Measurements from ENCODE around the gene TOM1L1.

The TOM1L1 gene

DNA sequence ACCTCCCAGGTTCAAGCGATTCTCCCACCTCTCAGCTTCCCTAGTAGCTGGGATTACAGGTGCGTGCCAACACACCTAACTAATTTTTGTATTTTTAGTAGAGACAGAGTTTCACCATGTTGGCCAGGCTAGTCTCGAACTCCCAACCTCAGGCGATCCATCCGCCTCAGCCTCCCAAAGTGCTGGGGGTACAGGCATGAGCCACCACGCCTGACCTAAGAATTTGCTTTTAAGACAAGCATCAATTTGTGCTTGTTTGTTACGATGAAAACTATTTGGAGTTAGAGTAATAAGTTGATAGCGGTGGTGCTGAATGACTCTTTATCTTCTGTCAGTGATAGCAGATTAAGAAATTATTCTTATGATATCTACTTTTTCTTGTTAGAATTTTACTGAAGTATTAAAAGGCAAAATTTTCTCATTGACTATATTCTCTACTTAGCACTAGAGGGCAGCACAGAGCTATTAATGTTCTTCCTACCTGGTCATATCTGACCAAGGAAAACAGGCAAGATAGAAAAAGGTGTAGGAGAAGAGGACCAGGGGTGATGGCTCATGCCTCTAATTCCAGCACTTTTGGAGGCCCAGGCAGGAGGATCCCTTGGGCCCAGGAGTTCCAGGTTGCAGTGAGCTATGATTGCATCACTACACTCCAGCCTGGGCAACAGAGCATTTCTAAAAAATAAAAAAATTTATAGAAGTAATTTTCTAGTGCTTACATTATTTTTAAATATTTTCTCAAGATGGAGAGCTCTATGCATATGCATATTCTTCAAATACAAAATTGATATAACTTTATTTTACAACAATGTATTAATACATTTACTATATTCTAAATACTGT lies 92.4 kb downstream of the TOM1L1 start:
- DNase-seq (ENCODE audit: low read depth in 2 of 2): no peak

DNA sequence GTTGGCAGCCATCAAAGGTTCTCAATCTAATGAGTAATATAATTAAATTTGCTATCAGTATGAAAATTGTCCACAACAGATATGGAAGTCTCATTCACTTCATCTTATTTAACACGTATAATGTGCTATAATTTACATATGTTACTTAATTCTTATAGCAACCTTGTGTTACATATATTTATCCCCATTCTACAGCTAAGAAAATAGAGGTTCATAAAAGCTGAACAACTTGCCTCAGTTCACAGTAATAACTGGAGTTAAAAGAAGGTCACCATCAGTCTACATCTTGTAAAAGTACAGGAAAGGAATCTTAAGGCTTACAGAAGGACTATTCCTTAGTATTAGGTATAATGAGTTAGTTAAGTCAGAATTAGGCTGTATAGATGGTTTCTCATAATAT lies 95.8 kb downstream of the TOM1L1 start:
- no peak for DNase-seq (ENCODE audit: low read depth in 2 of 2)

DNA sequence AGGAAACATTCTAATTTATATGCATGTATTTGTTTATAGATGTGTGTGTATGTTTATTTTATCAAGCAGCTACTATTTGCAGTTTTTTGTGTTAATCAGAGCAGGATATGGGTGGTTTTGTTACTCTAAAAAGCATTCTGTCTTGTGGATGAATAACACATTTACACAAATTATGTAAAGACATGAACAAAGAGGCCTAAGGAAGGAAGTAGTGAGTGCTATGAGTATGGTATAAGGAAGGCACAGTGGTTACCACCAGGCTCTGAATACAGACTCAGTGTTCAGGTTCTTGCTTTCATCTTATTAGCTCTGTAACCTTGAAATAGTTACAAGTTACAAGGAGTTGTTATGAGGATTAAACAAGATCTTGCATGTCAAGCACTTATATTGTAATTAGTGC lies 101.8 kb downstream of the TOM1L1 start:
- DNase-seq (ENCODE audit: low read depth in 2 of 2): no peak

DNA sequence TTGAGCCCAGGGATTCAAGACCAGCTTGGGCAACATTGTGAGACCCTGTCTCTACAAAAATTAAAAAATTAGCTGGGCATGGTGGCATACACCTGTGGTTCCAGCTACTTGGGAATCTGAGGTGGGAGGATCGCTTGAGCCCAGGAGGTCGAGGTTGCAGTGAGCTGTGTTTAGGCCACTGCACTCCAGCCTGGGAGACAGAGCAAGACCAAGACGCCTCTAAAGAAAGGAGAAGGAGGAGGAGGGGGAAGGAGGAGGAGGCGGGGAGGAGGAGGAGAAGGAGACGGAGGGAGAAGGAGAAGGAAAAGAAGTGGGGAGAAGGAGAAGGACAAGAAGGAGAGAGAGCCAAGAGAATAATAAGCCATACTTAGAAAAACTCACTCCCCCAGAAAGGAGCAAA lies 103.8 kb downstream of the TOM1L1 start:
- no peak for DNase-seq (ENCODE audit: low read depth in 2 of 2)

DNA sequence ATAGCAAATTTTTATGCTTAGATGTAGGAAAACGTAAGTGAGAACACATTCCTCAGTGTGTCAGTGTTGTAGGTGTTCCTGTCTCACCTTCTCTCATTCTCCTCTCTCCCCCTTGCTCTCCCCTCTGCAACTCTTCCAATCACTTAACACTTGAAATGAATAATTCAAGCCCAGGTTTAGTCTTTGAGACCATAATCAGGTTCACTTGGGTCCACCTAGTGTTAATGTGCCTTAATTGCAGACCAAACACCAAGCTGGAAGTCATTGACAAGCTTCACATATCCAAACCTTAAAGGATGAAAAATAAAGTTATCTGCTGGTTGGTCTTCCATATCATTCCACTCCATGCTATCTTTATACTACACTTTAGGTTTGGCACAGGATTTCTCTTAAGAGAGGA lies 104.9 kb downstream of the TOM1L1 start:
- no peak for DNase-seq (ENCODE audit: low read depth in 2 of 2)
